Activated T-helper 1 cell treated with anti-CD3 and anti-CD28 coated beads, Interleukin-2, amount 50 U/mL, for 16 hours (primary cell): ENCODE measurements around the gene EMILIN2.

Experiments used
- DNase-seq, 2 donors: peaks; one replicate each; pipeline ENCODE4 v3.0.0-alpha.2; 2020; ENCODE audit warnings: low read depth in 1 of 2, low spot score in 1 of 2

Gene EMILIN2

DNA sequence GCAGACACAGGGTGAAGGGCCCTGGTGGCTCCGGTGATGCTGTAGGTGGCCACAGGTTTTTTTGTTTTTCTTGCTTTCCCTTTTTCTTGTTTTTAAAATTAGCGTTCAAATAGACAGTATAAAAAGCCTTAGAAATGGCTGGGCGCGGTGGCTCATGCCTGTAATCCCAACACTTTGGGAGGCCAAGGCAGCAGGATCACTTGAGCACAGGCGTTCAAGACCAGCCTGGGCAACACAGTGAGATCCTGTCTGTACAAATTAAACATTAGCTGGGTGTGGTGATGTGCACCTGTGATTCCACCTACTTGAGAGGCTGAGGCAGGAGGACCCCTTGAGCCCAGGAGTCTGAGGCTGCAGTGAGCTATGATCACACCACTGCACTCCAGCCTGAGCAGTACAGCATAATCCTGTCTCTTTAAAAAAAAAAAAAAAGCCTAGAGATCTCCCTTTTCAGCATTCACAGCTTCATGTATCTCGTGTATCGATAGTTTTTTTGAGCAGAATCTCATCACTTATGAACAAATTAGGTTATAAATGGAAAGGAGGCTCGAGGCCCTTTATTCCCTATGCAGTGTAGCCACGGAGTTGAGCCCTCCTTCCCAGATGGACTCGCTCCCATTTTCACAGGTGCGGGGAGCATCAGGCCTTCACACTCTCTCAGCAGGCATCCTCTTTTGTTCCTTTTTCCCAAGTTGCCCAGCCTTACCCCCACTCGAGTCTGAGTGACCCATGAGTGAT is 50.8 kb downstream of the EMILIN2 start:
- DNase-seq: no peak

DNA sequence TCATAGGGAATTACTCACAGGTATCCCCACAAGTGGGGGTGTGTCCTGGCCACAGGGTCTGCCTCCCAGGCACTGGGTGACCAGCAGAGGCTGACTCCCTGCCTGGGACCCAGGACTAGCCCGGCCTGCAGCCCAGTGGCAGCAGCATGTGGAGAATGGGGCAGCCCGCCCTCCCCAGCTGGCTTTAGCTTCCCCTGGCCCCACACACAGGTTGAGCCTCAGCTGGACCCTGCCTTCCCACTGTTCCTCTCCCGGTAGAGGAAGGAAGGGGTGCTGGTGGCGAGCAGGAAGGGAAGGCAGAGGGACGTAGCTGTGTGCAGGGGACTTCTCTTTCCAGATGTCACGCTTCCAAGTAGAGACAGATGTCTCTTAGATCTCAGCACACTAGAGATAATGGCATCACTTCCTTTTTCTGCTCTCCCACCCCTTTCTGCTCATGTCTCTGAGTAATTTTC is 51.4 kb downstream of the EMILIN2 start:
- no peak for DNase-seq

DNA sequence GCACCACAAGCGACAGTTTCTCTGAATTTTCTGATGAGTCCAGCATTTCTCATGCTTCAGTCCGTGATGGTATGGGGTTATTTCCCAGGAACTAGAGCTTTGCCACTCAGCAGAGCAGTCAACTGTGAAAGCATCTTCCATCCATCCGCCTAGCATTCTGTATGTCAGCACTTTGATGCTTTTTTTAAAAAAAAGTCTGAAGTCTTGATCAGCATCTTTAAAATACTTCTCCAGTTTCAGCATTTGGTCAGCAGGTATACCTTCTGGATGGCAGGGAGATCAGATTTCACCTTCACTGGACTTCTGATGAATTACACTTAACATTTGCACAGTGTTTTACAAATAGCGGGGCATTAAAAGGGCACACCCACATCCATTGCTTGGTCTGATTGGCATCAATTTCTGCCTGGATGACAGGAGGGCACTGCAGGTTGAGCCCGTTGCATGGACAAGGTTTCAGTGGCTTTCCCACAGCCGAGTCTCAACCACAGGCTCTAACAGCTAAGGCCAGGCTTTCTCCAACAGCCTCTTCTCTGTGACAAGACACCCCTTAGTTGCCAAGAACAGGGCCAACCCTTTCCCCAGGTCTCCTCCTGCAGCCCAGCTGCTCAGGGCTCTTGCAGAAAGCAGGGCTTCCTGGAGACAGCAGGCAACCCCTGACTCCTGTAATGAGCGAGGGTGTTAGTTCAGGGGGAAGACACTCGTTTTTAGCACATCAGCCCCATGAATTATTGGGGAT is 54.0 kb downstream of the EMILIN2 start:
- DNase-seq: no peak

DNA sequence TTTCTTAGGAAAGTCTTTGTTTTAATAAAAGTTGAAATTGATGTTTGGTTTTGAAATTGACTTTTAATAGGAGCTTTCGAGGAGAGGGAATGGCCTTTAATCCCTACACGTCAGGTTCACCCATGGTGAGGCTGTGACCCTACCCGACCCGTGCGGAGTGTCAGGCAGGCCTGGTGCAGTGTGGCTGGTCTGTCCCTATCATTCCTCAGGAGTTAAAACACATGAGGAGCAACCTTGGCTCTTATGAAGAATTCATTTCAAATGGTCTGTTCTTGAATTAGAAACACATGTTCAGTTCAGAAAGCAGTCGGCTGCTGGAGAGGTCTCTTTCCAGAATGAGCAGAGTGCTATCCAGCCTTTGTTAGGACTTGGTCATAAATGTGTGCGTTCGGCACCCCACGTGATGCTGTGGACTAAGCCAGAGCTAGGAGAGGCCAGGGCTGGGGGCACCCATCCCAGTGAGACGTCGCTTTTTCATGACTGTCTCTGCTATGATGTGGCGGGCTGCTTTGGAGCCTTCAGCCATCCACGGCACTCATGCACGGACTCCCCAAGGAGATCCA is 54.7 kb downstream of the EMILIN2 start:
- DNase-seq: no peak

DNA sequence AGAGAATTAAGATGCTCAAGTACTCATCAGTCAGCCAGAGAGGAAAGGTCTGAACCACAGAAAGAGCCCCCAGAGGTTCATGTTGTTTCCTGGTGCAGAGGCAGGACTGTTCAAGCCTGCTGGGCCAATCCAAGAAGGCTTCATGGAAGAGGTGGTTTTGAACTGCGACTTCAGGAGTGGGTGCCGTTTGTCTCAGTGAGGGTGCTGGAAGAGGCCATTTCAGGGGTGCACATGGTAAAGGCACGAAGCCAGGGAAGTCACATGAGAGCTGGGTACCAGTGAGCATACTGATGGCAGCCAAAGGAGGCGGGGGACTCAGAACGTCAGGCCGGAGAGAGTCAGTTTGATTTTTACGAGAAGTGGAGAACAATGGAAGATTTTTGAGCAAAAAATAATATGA is 55.5 kb downstream of the EMILIN2 start:
- no peak for DNase-seq

DNA sequence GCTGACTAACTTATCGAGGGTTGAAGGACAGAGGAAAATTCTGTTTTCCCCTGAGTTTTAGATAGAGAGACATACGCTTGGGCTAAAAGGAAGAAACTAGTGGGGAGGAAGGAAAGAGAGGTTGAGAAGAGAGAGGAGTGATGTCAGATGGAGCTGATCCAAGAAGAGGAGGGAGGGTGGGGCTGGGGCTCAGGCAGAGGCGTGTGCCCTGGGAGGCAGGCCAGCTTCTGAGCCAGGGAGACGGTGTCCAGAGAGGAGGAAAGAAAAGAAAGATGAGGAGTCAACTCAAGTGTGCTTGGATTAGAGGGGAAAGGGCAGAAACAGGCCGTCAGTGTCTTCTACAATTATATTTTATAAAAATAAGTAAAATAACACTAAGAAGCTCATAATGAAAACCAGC is 56.2 kb downstream of the EMILIN2 start:
- no peak for DNase-seq

DNA sequence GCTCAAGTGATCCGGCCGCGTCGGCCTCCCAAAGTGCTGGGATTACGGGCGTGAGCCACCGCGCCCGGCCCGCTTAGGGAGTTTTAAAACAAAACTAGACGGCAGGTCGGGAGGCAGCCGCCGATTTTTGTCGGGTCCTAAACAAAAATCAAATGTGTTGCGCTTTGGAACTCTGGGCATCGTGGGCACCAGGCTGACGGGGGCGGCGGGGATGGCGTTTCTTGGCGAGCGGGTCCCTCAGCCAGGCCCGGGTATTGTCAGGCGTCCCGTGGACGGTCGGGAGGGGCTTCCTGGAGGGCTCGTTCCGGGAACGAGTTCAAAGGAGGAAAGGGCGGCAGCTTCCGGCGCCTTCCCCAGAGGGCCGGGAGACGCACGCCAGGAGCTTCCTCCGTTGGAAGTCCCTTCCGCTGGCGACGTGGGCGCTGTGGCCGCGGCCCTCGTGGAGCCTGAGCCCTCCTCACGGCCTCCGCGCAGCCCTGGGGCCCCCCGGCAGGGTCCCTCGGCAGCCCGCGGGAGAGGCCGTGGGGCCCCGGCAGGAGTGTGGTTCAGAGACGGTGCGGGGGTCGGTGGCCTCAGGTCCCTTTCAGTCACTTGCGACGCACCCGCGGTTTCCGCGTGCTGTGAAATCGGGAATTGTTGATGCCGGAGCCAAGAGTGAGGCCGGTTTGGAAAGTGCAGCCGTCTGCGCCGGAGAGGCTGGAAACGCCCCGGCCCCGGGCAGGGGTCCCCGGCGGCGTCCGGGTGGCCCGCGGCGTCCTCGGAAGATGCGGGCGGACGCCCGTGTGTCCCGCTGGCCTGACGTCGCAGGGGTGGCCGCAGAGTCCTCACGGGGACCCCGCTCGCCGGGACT is 59.3 kb downstream of the EMILIN2 start:
- DNase-seq: peak in 1 of 2 donors; percentile 22

DNA sequence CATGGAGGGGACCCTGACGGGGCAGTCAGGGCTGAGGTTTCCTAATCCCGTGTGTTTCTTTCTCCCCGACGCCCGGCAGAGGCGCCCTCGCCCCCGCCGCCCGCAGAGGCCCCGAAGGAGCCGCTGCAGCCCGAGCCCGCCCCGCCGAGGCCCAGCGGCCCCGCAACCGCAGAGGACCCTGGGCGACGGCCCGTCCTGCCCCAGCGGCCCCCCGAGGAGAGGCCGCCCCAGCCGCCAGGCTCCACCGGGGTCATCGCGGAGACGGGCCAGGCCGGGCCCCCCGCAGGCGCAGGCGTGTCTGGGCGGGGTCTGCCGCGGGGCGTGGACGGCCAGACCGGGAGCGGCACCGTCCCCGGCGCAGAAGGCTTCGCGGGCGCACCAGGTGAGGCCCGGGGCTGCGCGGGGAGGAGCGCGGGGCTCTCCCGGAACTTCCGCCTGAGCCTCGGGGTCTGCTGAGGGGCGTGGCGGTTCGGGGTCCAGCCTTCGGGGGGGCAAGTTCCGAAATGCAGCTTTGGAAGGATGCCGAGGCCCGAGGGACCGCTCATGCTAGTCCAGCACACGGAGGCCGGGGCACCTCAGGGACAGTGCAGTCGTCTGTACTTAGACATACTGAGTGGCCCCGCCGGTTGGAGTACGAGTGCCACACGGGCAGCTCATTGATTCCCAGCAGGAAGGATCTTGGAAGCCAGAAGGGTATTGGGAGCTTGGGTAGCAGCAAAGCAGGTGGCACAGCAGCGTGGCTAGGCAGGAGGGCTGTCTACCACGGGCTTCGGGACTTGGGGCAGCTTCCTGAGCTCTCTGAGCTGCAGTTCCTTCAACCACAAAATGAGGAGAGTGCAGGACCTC is 60.1 kb downstream of the EMILIN2 start:
- peak in 1 of 2 donors; percentile 46 for DNase-seq

DNA sequence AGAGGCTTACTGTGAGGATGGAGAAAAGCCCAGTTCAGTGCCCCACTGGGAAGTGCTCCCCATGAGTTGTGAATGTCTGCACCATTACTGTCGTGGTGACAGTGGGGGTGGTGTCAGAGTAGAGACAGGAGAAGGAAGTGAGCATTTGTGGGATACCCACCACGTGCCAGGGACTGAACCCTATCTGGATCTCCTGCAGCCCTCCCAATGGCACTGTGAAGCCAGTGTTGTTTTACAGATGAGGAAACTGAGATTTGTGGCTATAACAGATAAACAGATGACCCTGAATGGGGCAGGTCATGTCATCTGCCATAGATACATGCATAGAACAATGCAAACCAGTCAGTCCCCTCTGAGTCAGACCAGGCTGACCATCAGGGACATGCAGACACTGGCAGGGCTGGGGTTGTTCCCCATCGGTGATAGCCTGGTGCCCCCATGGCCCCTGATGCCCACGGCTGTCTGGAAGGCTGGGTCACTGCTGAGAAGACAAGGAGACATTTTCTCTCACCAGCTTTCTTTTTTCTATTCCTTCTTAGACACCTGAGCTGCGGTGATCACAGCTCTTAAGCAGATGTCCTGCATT is 60.8 kb downstream of the EMILIN2 start:
- no peak for DNase-seq

DNA sequence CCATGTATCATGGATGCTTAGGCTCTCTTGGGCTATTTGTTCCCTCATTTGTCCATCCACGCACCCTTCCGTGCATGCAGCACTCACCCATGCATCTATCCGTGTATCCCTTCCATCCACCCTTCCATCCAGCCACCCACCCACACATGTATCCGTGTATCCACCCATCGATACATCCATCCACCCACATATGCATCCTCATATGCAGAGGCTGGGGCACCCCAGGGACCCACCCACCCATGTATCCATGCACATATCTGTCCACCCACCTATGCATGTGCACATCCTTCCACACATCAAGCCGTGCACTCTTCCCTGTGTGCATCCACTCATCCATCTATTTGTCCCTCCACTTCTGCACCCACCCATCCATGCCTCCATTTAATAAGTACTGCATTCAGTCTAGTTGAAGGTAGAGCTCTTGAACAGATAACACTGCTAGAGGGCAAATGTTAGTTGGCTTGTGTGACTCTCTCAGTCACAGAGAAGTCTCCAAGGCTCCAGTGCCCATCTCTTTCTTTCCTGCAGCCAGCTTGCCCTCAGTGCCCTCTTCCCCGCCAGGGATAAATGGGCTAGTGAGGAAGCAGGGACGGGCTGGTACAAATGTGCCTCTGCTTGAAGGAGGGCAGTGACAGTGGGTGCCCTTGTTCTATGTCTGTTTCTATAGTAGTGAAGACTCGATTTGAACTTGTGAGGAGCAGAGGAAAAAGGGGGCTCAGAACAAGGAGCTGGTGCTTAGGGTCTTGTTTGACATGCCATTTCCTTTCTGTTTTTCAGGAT is 61.5 kb downstream of the EMILIN2 start:
- DNase-seq: no peak

DNA sequence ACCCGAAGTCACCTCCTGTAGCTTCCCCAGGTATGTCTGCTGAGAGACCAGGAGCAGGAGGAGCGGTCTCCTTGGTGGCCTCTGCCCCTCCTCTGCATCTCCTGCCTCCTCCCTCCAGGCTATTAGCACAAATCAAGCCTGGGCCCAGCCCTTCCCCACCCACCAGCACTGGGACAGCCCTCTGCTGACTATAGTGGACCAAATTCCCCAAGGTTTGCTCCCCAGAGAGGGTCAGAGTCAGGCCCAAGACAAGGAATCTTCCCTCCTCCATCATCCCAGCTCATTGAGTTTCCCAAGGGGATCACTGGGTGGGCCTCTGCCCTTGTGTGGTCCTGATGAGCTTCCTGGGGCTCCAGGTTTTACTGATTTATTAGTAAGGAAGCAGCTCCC is 62.1 kb downstream of the EMILIN2 start:
- DNase-seq: no peak

DNA sequence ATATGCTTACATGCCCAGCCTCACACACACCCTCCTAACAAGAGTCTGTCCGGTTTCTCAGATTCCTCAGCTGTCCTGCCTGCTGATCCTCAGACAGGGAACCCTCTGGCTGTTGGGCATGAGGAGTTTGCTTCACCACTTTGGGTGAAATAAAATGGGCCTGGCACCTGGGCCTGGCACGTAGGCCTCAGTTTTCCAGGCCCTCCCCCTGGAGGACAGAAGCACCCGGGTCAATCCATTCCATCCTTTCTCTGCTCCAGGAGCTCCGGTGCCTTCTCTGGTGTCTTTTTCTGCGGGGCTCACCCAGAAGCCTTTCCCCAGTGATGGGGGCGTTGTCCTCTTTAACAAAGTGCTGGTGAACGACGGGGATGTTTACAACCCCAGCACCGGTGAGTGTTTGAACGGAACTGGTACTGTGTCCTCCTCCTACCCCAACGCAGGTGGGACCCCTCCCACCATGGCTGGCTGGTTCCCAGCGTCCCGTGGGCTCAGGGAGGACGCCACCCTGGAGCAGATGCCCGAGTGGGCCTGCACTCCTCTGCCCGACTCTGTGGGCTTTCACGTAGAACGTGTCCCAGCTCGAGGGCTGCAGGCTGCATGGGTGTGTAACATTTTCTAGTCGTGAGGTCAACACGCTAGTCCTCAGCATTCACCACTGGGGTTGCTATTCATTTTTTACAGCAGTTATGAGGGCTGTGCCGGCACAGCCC is 62.8 kb downstream of the EMILIN2 start:
- no peak for DNase-seq

DNA sequence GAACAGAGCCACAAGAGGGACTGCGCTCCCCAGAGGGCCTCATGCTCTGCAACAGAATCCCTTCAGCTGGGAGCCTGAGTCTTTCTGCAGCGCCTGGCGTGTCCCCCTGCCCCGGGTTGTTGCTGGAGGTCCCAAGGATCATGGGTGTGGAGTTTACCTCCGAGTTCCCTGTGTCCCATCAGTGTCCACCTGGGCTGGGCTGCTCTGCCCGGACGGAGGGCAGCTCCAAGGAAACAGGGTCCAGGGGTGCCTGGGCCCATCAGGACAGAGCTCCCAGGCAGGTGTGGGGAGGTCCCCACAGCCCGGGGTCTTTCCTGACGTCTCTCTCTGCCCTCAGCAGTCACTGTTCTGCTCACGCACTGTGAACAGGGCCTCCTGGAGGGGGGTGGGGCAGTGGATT is 63.5 kb downstream of the EMILIN2 start:
- no peak for DNase-seq

DNA sequence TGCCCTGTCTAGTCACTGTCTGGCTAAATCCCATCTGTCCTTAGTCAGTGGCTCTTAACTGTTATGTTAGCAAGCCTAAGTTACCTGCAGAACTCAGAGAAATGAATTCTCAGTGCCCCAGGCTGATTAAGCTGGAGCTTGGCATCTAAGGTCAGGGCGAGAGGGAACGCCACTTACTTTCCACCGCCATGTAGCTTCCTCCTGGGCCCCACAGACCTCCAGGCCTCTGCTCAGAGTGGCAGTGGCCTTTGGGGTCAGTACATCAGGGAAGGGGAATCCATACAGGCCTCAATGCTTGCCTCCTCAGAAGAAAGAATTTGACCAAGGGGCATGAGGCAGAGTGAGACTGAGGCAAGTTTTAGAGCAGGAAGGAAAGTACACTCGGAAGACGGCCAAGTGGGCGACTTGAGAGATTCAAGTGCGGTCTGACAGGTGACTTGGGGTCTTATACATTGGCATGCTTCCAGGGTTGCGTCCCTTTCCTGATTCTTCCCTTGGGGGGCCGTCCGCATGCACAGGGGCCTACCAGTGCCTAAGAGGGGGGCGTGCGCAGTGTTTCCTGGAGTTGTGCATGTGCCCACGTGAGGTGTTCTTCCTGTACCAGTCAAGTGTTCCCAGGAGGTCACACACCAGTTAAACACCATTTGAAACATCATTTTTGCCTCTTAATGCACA is 64.1 kb downstream of the EMILIN2 start:
- no peak for DNase-seq

DNA sequence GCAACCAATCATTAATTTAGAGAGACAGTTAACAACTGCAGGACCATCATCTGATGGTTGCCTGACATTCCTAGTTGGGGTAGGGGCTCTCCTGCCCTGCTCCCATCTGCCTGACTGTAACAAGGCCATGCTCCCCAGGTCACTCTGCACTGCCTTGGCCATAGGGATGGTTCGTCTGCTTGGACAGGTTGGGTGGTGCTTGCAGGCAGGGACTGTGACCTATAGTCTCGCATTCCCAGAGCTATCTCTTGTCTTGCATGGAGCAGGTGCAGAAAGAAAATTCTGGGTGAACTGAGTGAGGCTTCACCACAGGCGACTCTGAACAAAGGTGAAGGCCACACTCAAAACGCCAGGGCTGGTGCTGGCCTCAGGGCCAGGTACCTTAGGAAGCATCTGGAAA is 64.7 kb downstream of the EMILIN2 start:
- no peak for DNase-seq

DNA sequence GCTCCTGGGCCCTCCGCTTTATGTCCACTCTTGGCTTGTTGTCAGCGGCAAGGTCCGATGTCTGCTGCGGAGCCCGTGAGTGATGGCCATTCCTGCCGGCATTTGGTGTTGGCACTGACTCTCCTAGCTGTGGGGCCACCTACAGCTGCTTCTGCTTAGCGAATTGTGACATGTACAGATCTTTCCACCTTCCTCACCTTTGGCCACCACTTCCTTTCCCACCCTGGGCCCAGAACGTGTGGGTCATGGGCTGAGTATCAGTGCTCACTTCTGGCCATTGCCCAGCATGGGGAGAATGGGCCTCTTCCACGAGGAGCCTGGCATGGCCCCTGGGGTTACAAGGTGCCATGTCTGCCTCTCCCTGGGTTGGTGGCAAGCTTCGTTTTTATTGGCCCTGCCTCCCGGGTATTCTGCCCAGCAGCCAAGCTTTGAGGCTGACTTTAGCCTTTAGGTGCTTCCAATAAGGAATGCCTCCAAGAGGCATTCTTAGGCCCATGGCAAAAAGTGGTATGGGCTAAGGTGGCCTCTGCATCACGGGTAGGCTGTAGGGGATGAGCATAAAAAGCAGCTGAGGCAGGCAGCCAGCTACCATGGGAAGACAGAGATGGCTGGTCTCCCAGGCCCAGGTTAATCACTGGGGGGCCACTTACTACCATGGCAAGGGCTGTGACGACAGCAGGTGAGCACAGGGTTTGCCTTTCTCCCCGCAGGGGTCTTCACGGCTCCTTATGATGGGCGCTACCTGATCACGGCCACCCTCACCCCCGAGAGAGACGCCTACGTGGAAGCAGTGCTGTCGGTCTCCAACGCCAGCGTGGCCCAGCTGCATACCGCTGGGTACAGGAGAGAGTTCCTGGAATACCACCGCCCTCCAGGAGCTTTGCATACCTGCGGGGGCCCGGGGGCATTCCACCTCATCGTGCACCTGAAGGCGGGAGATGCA is 65.8 kb downstream of the EMILIN2 start:
- DNase-seq: no peak

DNA sequence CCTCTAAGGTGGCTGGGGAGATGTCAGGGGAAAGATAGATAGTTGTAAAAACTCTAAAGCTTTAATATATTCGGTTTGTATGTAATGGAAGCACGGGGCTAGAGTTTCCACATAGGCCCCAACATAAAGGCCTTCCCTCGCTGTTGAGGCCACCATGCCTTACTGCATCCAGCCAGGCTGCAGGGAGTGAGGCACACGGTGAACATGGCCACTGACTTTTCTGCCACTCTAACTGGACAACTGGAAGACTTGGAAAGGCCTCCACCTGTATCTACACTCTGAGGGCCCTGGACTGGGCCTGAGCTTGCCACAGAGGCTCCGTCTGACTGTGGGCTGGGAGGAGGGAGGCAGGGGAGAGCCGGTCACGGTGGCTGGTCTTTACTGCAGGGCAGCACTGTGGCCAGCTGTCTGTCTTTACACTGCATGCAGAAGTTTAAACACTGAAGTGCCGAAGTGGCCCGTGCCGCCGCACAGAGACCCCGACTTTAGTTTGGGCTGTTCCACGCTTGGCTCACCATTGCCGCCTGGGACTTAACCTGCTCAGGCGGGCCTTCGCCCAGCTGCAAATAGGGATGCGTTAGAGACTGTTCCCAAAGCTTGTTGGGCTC is 66.7 kb downstream of the EMILIN2 start:
- no peak for DNase-seq
